NCI-H510A (cell line): ENCODE data around the gene SNX18.
"Not testable (repeated sequence)": the region's sequence is repeated elsewhere in the genome, so short reads cannot be mapped to it uniquely, and the experiment has no call there.

ENCODE experiments used
- DNase-seq: peaks from one replicate; lab custom pipeline; 2025; lab: John Stamatoyannopoulos, UW

SNX18 gene, protein sequence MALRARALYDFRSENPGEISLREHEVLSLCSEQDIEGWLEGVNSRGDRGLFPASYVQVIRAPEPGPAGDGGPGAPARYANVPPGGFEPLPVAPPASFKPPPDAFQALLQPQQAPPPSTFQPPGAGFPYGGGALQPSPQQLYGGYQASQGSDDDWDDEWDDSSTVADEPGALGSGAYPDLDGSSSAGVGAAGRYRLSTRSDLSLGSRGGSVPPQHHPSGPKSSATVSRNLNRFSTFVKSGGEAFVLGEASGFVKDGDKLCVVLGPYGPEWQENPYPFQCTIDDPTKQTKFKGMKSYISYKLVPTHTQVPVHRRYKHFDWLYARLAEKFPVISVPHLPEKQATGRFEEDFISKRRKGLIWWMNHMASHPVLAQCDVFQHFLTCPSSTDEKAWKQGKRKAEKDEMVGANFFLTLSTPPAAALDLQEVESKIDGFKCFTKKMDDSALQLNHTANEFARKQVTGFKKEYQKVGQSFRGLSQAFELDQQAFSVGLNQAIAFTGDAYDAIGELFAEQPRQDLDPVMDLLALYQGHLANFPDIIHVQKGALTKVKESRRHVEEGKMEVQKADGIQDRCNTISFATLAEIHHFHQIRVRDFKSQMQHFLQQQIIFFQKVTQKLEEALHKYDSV

GRCh38 chr5:54517512-54518145, at the start of gene SNX18:
SNX18 (plus strand) TSS chr5:54517759; CDS start chr5:54517953, 194 bp downstream.
- peak; percentile 79 for DNase-seq

GRCh38 chr5:54469622-54470021, 47.9 kb upstream of the SNX18 start:
- no peak for DNase-seq

DNA sequence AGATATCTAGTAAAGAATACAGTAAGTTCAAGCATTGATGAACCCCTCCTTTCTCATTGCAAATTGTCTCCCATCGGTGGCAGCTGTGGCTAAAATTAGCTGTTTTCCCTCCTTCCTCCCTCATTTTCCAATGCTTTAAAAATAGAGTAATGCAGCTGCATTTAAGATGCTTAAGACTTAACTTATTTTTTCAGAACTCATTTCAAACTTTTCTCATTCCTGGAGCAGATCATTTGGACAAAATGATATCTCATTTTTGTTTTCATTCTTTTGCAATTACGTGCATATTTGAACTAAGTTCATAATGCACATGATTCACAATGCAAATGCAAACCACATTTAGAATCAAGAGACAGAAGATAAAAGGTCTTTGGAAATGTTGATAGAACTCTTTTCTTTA, 47.4 kb upstream of the SNX18 start:
- DNase-seq = no peak

GRCh38 chr5:54470677-54471076, 46.9 kb upstream of the SNX18 start:
- DNase-seq = no peak

GRCh38 chr5:54471398-54471797, 46.2 kb upstream of the SNX18 start:
- no peak for DNase-seq

GRCh38 chr5:54476682-54477081, 40.9 kb upstream of the SNX18 start:
- no peak for DNase-seq

DNA sequence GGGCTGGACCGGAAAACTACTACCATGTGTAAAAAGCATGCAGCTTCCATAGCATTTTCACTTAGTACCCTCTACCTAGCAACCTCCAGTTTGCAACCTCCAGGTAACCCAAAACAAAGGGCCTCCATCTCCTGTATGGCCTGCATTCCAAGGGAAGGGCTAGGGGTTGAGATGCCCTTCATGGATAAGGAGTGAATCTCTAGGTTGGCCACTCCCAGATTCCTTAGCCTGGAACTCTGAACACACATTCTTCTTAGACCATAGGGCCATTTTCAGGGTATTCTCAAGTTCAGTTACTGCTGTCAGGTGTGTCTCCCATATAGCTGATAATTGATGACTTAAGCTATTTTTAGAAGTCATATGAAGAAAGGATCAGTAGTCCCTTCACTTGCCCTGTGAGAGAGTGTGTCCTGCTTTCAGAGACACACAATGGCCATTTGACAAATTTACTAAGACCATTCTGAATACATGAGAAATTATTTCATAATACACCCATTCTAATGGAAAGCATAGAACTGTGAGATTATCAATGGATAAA, 39.5 kb upstream of the SNX18 start:
- DNase-seq = no peak

DNA sequence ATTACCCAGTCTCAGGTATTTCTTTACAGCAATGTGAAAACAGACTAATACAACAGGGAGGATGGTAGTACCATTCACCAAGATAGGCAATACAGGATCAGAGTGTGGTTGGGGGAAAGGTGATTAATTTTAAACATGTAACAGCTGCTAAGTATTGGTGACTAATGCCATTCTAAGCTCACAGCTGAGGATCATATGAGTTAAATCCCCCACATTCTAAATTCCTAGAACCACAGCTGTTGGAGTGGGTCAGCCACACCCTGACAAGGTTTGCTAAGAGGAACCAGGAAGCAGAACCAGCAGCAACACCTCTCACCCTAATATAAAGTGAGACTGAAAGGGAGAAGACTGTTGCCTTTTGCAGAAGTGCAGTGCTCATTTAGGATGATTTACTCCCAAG, 37.3 kb upstream of the SNX18 start:
- DNase-seq = no peak

DNA sequence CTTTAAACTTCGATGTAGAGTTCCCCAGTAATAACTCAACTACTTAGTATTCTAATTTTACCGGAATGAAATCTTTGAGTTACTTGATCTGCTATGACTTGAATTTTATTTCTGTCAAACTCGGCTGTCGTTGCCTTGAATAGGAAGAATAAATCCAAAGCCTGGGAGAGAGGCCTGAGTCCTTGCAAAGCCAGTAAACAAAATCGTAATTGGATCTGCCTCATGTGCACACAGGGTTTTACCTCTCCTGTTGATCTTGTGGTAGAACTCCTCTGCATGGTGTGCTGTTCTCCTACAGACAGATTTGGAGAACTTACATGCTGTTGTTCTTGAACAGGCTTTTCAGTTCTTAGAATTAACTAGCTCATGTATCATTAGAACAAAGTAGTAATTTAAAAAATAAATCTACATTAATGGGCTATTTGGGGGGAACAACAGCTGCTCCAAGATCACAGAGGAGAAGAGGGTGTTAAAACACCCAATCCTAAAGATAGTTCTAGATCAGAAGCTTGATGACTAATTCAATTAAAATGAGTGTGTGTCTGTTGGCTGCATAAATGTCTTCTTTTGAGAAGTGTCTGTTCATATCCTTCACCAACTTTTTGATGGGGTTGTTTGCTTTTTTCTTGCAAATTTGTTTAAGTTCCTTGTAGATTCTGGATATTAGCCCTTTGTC, 33.2 kb upstream of the SNX18 start:
- DNase-seq = no peak

DNA sequence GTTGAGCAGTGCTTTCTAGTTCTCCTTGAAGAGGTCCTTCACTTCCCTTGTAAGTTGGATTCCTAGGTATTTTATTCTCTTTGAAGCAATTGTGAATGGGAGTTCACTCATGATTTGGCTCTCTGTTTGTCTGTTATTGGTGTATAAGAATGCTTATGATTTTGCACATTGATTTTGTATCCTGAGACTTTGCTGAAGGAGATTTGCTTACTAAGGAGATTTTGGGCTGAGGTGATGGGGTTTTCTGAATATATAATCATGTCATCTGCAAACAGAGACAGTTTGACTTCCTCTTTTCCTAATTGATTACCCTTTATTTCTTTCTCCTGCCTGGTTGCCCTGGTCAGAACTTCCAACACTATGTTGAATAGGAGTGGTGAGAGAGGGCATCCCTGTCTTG, 31.9 kb upstream of the SNX18 start:
- DNase-seq = not testable (repeated sequence)

DNA sequence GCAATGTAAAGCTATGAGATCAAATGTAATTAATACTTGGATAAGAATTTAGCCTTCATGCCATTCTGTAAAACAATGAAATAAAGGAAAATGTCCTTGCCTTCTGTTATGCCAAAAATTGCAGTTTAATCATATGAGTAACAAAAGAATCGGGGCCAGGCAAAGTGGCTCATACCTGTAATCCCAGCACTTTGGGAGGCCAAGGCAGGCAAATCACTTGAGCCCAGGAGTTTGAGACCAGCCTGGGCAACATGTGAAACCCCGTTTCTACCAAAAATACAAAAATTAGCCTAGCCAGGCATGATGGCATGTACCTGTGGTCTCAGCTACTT, 27.9 kb upstream of the SNX18 start:
- DNase-seq = not testable (repeated sequence)

GRCh38 chr5:54491326-54491725, 26.2 kb upstream of the SNX18 start:
- DNase-seq = no peak

DNA sequence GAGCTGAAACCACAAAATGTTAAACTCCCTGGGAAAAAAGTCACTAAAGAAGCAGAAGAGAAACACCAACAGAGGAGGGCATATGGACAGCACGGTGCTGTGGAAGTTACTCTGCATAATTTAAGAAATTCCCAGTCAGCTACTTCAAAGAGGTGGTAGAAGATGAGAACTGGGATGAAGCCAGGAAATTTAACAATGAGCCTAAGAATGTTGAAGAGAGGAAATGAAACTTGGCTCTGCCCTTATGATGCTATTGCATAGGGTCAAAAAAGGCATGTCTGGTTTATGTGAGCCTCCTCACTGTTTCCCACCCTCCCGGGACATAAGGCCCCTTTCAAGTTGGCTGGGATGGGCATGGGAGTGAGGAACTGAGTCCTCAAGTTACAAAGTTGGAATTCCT, 25.4 kb upstream of the SNX18 start:
- no peak for DNase-seq

GRCh38 chr5:54495027-54495426, 22.5 kb upstream of the SNX18 start:
- DNase-seq = no peak

- no peak for DNase-seq
Measured at GRCh38 chr5:54514291-54514690, 3.3 kb upstream of the SNX18 start.

GRCh38 chr5:54514841-54515432, 2.6 kb upstream of the SNX18 start:
- DNase-seq = no peak

DNA sequence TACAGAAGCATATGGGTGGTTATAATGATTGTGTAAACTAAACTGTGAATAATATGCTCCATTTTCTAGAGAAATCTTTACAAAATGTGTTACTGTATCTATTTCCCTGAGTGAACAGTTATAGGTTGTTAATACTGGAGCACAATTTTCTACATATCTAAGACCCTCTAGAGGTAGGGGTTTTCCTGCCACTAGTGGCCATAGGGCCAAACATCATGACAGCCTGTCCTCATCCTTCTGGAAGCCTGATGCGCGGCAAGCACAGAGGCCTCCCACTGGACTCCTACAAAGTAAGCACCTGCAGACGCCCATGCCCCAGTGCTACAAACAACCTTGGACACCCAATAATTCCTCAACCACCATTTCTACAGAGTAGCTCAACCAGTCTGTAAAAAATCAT, 1.9 kb upstream of the SNX18 start:
- DNase-seq = no peak

DNA sequence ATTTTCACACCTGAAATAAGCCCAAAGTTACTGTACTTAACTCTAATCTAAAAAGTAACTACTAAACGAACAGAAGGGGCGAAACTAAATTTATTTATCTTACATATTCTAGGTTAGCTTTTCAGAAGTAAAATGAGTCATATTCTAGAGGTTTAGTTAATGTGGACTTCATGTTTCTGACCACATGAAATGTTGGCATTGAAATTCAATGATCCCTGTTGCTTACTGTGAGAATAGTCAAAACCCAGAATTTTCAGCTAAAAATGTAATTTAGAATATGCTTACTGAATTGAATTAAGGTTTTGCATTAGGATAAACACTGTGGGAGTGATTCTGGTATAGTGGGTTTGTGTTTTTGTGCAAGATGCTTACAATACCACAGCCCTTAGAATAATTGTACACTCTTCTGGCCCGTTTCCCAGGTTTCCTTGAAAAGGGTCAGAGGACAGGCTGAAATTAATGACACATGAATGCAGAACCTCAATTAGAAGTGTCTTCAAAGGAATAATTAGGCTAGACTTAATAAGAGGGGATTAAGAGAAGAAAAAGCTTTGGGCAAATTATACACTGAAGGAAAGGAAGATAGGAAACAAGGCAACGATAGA, 1.4 kb upstream of the SNX18 start:
- no peak for DNase-seq

DNA sequence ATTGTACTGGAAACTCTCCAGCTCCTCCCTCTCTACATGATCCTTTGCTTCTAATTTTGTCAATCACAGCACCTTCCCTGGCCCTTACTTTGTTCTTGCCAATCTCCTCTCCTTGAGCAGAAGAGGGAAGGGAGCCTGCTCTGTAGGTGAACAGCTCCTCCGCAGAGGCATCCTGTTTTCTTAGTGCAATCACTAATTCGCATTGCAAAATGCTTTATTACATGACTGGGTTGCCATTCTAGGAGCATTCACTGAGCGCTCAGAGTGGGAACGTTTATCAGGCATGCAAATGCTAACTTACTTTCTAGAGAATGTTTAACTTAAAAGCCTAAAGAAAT, 416 bp upstream of the SNX18 start:
- no peak for DNase-seq

- no peak for DNase-seq
Measured at GRCh38 chr5:54518146-54518817, 723 bp downstream of the SNX18 start.

DNA sequence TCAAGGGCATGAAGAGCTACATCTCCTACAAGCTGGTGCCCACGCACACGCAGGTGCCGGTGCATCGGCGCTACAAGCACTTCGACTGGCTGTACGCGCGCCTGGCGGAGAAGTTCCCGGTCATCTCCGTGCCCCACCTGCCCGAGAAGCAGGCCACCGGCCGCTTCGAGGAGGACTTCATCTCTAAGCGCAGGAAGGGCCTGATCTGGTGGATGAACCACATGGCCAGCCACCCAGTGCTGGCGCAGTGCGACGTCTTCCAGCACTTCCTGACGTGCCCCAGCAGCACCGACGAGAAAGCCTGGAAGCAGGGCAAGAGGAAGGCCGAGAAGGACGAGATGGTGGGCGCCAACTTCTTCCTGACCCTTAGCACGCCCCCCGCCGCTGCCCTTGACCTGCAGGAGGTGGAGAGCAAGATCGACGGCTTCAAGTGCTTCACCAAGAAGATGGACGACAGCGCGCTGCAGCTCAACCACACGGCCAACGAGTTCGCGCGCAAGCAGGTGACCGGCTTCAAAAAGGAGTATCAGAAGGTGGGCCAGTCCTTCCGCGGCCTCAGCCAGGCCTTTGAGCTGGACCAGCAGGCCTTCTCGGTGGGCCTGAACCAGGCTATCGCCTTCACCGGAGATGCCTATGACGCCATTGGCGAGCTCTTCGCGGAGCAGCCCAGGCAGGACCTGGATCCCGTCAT, 1.4 kb downstream of the SNX18 start:
- no peak for DNase-seq
